HCT116 (cell line): Measurements from ENCODE around the gene ECT2. TPM values are rescaled to one million over a fixed set of nuclear protein-coding genes. Genes with fewer than 3 reads are reported as not detected.

Experiments used
- ATAC-seq: fragments of 200-7000 bp; cut with Tn5 transposase; 2 replicates; pipeline ENCODE4 v1.9.1; 2020; ENCODE audit warnings: mild to moderate bottlenecking, moderate library complexity
- BruUV-seq: library from RNA; stranded (reverse); fragments of 400-500 nt; replicated peaks from 2 replicates; lab custom pipeline; 2021; lab: Mats Ljungman, UMichigan
- CTCF ChIA-PET: fragments of 300-600 bp; sonication (Branson Sonifier 250); formaldehyde crosslinking; loops from one replicate; lab custom pipeline; 2021; ENCODE audit warnings: antibody characterized with exemption; lab: Charles Lee
- POLR2A ChIA-PET: fragments of 300-600, 350-600 bp; sonication (Branson Sonifier 250); formaldehyde crosslinking; loops from one replicate; lab custom pipeline; 2021; ENCODE audit warnings: antibody characterized with exemption; lab: Charles Lee
- RAD21 ChIA-PET, 2 experiments: fragments of 300-600 bp; sonication (Branson Sonifier 250); formaldehyde crosslinking; loops; one replicate each; lab custom pipeline; 2023; ENCODE audit warnings: low total read pairs in 2 of 2; ENCODE audit not compliant: uncharacterized antibody in 2 of 2, unreplicated experiment in 2 of 2, low non-redundant PET in 1 of 2; lab: Charles Lee
- DNase-seq: peaks from one replicate; pipeline ENCODE4 v3.0.0-alpha.2; 2010; ENCODE audit warnings: low read depth, low spot score
- H2AFZ ChIP-seq: fragments of 200-600 bp; shearing (Covaris generic), sonication (generic); 2 replicates; pipeline ENCODE4 v1.6.1; 2017; ENCODE audit warnings: low read depth, mixed run types, mixed read lengths, antibody characterized with exemption, low read length; ENCODE audit not compliant: poor library complexity, severe bottlenecking
- H3K27ac ChIP-seq: 2 replicates; pipeline ENCODE4 v1.5.1; 2012; ENCODE audit warnings: low read depth, low read length
- H3K27me3 ChIP-seq: fragments of 200-600 bp; sonication (generic); 2 replicates; pipeline ENCODE4 v1.6.1; 2016; ENCODE audit warnings: mixed run types, low read length, mixed read lengths; ENCODE audit not compliant: insufficient read depth
- H3K36me3 ChIP-seq, 2 experiments: fragments of 200-500 bp in 1 of 2; fragments of 200-600 bp in 1 of 2; sonication (Bioruptor generic) in 1 of 2; sonication (generic) in 1 of 2; 2 replicates each; pipeline versions ENCODE4 v1.5.1 to v1.6.1; 2014 to 2016; ENCODE audit warnings: low read length in 2 of 2, inconsistent platforms in 1 of 2, mixed read lengths in 1 of 2, mixed run types in 1 of 2; ENCODE audit not compliant: insufficient read depth in 2 of 2, control insufficient read depth in 1 of 2
- H3K4me1 ChIP-seq, 2 experiments: fragments of 200-600 bp in 1 of 2; sonication (generic) in 1 of 2; 2 replicates each; pipeline versions ENCODE4 v1.5.1 to v1.6.1; 2012 to 2017; ENCODE audit warnings: low read length in 2 of 2, inconsistent platforms in 1 of 2, mild to moderate bottlenecking in 1 of 2, mixed read lengths in 1 of 2, mixed run types in 1 of 2, moderate library complexity in 1 of 2; ENCODE audit not compliant: insufficient read depth in 2 of 2, control insufficient read depth in 1 of 2
- H3K4me2 ChIP-seq: fragments of 200-600 bp; sonication (generic); 2 replicates; pipeline ENCODE4 v1.6.1; 2017; ENCODE audit warnings: mixed run types, low read length, mixed read lengths
- H3K4me3 ChIP-seq, 2 experiments: fragments of 200-600 bp in 1 of 2; sonication (generic) in 1 of 2; replicated peaks in 1 of 2; 2 replicates each; pipeline ENCODE4 v1.5.1; 2011 to 2016; ENCODE audit warnings: low read length in 2 of 2, control low read depth in 1 of 2, low read depth in 1 of 2, mild to moderate bottlenecking in 1 of 2, mixed read lengths in 1 of 2, mixed run types in 1 of 2
- H3K79me2 ChIP-seq: fragments of 200-600 bp; sonication (generic); 2 replicates; pipeline ENCODE4 v1.6.1; 2017; ENCODE audit warnings: mild to moderate bottlenecking, mixed run types, low read length, moderate library complexity, mixed read lengths; ENCODE audit not compliant: insufficient read depth
- H3K9ac ChIP-seq: fragments of 200-600 bp; sonication (generic); 2 replicates; pipeline ENCODE4 v1.6.1; 2016; ENCODE audit warnings: low read length, mixed read lengths
- H3K9me2 ChIP-seq: fragments of 200-600 bp; sonication (generic), shearing (Covaris generic); 2 replicates; pipeline ENCODE4 v1.6.1; 2017; ENCODE audit warnings: mixed run types, mild to moderate bottlenecking, moderate library complexity; ENCODE audit not compliant: insufficient read depth
- H3K9me3 ChIP-seq, 2 experiments: fragments of 200-500 bp in 1 of 2; fragments of 200-600 bp in 1 of 2; sonication (Bioruptor generic) in 1 of 2; sonication (generic) in 1 of 2; 2 replicates each; pipeline ENCODE4 v1.6.1; 2014 to 2017; ENCODE audit warnings: low read length in 2 of 2, mixed read lengths in 2 of 2, inconsistent platforms in 1 of 2, low read depth in 1 of 2, mild to moderate bottlenecking in 1 of 2, mixed run types in 1 of 2, moderate library complexity in 1 of 2; ENCODE audit not compliant: control insufficient read depth in 1 of 2, insufficient read depth in 1 of 2
- H4K20me1 ChIP-seq: fragments of 200-600 bp; sonication (generic), shearing (Covaris generic); 2 replicates; pipeline ENCODE4 v1.6.1; 2017; ENCODE audit warnings: mixed run types, mild to moderate bottlenecking, moderate library complexity; ENCODE audit not compliant: insufficient read depth
- ATF3 ChIP-seq: IDR thresholded peaks from 2 replicates; pipeline ENCODE4 v1.6.1; 2012
- CBX3 ChIP-seq: IDR thresholded peaks from 2 replicates; pipeline ENCODE4 v1.6.1; 2012; ENCODE audit warnings: low read depth
- CTCF ChIP-seq, 3 experiments: fragments of 200-600 bp in 1 of 3; sonication (generic) in 1 of 3; IDR thresholded peaks in 2 of 3; conservative IDR thresholded peaks in 1 of 3; 2 replicates each; pipeline ENCODE4 v1.5.1; 2012 to 2017; ENCODE audit warnings: low read depth in 2 of 3, low read length in 2 of 3, antibody characterized with exemption in 1 of 3, borderline replicate concordance in 1 of 3, control low read depth in 1 of 3, mild to moderate bottlenecking in 1 of 3, mixed read lengths in 1 of 3, mixed run types in 1 of 3, moderate library complexity in 1 of 3; ENCODE audit not compliant: insufficient read depth in 1 of 3
- EGR1 ChIP-seq: IDR thresholded peaks from 2 replicates; pipeline ENCODE4 v1.6.1; 2012; ENCODE audit warnings: low read depth
- EZH2 ChIP-seq: fragments of 200-600 bp; sonication (generic); IDR thresholded peaks from 2 replicates; pipeline ENCODE4 v1.6.1; 2017; ENCODE audit warnings: antibody characterized with exemption, mixed run types
- FOSL1 ChIP-seq: IDR thresholded peaks from 2 replicates; pipeline ENCODE4 v1.6.1; 2012; ENCODE audit warnings: low read depth
- MAX ChIP-seq: IDR thresholded peaks from 2 replicates; pipeline ENCODE4 v1.6.1; 2012
- POLR2A ChIP-seq: IDR thresholded peaks from 2 replicates; pipeline ENCODE4 v1.7.0; 2011; ENCODE audit warnings: borderline replicate concordance; ENCODE audit not compliant: insufficient read depth, insufficient read length; ENCODE audit errors: extremely low read depth
- RAD21 ChIP-seq: IDR thresholded peaks from 2 replicates; pipeline ENCODE4 v1.6.1; 2012; ENCODE audit warnings: low read depth, mild to moderate bottlenecking
- REST ChIP-seq: IDR thresholded peaks from 2 replicates; pipeline ENCODE4 v1.6.1; 2012; ENCODE audit warnings: low read depth
- SIN3A ChIP-seq: IDR thresholded peaks from 2 replicates; pipeline ENCODE4 v1.6.1; 2012; ENCODE audit warnings: low read depth
- SP1 ChIP-seq: IDR thresholded peaks from 2 replicates; pipeline ENCODE4 v1.6.1; 2012; ENCODE audit warnings: low read depth
- YY1 ChIP-seq: IDR thresholded peaks from 2 replicates; pipeline ENCODE4 v1.6.1; 2011; ENCODE audit warnings: low read length, low read depth, moderate library complexity, mild to moderate bottlenecking; ENCODE audit not compliant: insufficient replicate concordance; ENCODE audit errors: extremely low read depth
- ZBTB33 ChIP-seq: IDR thresholded peaks from 2 replicates; pipeline ENCODE4 v1.6.1; 2011; ENCODE audit warnings: mild to moderate bottlenecking, low read length, moderate library complexity; ENCODE audit not compliant: insufficient replicate concordance; ENCODE audit errors: extremely low read depth
- ZFX ChIP-seq: fragments of 450-650 bp; IDR thresholded peaks from 2 replicates; pipeline ENCODE4 v1.6.1; 2017
- ZNF274 ChIP-seq: fragments of 200-500 bp; sonication (Bioruptor generic); IDR thresholded peaks from 2 replicates; pipeline ENCODE4 v1.6.1; 2014; ENCODE audit warnings: mild to moderate bottlenecking, low read depth, low read length, inconsistent platforms
- intact Hi-C: fragments of 100-400 bp; cut with micrococcal nuclease; formaldehyde crosslinking; loops from 2 replicates; pipeline ENCODE4 v1.10.0; 2022
- total RNA-seq: library from RNA; stranded (reverse); gene quantifications from one replicate; pipeline ENCODE4 v1.2.1, GENCODE V29; 2021; ENCODE audit not compliant: unreplicated experiment

The ECT2 gene
- total RNA-seq, 1 experiment from 2014 or later, result 95.6 TPM

- Histone ChIP-seq H3K27ac (no peak overlapping the region), H3K4me3 (no peak overlapping the region), H3K9me2 (no peaks in the 10 kb centered on the region), H3K36me3 (peaks cover 11 to 19% of the 10 kb centered on the region in 2 experiments; a peak in 2 of 4 replicates), H3K79me2 (peaks cover 5% of the 10 kb centered on the region; the same call in 1 of the 2 replicates), H2AFZ (no peak overlapping the region), H3K9ac (no peak overlapping the region)
- no peak for ATAC-seq
- BruUV-seq, result no TSS peak
- no peak for DNase-seq
- CTCF ChIA-PET, result no interaction called here
- TF ChIP-seq ZNF274, result no peak
- no peak for TF ChIP-seq REST
- TF ChIP-seq SIN3A, result no peak
- TF ChIP-seq YY1, result no peak
- no peak for TF ChIP-seq MAX
- TF ChIP-seq ZFX, result no peak
- TF ChIP-seq EZH2, result no peak
- no peak for TF ChIP-seq CTCF (IDR thresholded peaks at IDR 0.05 in 2 of 3, conservative IDR thresholded peaks at IDR 0.05 in 1 of 3; ENCODE audit: borderline replicate concordance in 1 of 3, insufficient read depth in 1 of 3, low read depth in 2 of 3, low read length in 2 of 3)
- no peak for TF ChIP-seq SP1
- TF ChIP-seq EGR1, result no peak
- TF ChIP-seq FOSL1, result no peak
- TF ChIP-seq CBX3, result no peak
- no peak for TF ChIP-seq RAD21
- no peak for TF ChIP-seq ATF3
- no peak for TF ChIP-seq ZBTB33
- no peak for TF ChIP-seq POLR2A
- TF ChIP-seq, all 23 proteins: peak for 0
- intact Hi-C loops, result no loop called here
- no peaks in the 10 kb centered on the region for H3K4me1 ChIP-seq
- H3K27me3 ChIP-seq, result no peaks in the 10 kb centered on the region
- no peaks in the 10 kb centered on the region for H4K20me1 ChIP-seq
- H3K4me2 ChIP-seq, result no peak overlapping the region
- H3K9me3 ChIP-seq, result no peaks in the 10 kb centered on the region
- ChIA-PET RAD21 (no interaction called here), POLR2A (no interaction called here)
Observed at GRCh38 chr3:172813462-172813861, 62.9 kb downstream of the ECT2 start.
